HuH-7.5 (cell line): ENCODE measurements around the gene SPRY1.

Experiments
- DNase-seq: peaks from one replicate; pipeline ENCODE4 v3.0.0; 2011; ENCODE audit warnings: low spot score

The SPRY1 gene, protein sequence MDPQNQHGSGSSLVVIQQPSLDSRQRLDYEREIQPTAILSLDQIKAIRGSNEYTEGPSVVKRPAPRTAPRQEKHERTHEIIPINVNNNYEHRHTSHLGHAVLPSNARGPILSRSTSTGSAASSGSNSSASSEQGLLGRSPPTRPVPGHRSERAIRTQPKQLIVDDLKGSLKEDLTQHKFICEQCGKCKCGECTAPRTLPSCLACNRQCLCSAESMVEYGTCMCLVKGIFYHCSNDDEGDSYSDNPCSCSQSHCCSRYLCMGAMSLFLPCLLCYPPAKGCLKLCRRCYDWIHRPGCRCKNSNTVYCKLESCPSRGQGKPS

GRCh38 chr4:123396307-123397143, at the start of gene SPRY1:
Gene SPRY1, plus strand, starts transcription at chr4:123396795. Its CDS starts 4,797 bp downstream, at chr4:123401592.
- peak; percentile 26 for DNase-seq

- DNase-seq = no peak
Observed at GRCh38 chr4:123346951-123347350, 49.6 kb upstream of the SPRY1 start.

DNA sequence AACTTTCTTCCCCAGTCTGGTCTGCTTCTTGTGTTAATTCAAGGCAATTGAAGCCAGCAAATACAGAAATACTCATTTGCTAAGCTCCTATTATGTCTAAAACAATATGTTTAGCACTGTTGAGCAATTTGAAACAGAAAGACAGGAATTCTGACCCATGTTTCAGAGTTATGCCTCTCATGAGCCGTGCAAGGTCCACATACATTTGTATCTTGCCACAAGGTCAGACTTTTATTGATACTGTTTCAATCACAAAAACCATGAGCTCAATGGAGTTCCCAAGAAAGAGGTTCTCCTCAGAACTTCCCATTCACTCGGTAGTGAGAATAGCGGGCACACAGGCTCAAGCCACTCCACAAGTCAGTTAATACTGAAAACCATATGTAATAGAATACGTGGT, 47.6 kb upstream of the SPRY1 start:
- DNase-seq = no peak

GRCh38 chr4:123349421-123350190, 47.0 kb upstream of the SPRY1 start:
- DNase-seq = no peak

DNA sequence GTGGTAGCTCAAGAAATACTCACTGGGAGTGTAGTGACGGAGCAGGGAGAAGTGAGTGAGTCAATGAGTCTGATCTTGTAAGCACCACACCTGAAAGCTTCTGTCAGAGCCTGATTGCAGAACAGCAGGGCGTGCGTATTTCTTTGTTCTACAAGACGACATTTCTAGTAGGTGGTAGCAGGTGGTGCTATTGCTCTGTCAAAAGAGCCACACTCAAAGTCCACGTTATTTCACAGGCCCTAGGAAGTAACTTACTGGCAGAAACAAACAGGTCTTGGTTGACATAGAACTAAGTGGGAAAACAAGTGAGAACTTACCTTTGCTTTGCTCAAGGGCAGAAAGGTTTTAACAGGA, 46.4 kb upstream of the SPRY1 start:
- DNase-seq = peak; percentile 13

- no peak for DNase-seq
Observed at GRCh38 chr4:123350726-123351125, 45.9 kb upstream of the SPRY1 start.

GRCh38 chr4:123351713-123352112, 44.9 kb upstream of the SPRY1 start:
- DNase-seq = no peak

GRCh38 chr4:123352240-123352945, 44.2 kb upstream of the SPRY1 start:
- no peak for DNase-seq

GRCh38 chr4:123352966-123353365, 43.6 kb upstream of the SPRY1 start:
- no peak for DNase-seq

DNA sequence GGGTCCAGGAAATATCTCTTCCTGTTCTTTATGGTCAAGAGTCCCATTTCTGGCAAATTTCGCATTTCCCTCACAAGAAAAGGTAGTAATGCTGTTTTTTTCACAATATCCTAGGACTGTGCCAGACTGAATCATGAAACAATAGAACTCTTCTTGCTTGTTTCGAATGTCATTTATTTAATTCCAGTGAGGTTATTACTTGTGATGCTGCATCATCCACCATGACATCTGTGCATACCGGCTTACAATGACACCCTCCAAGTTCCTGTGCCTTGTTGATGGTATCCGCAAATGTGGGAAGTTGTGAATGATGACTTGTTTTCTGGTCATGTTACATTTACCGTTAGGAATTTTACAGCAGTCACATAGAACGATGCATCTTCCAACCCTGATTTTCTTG, 42.9 kb upstream of the SPRY1 start:
- no peak for DNase-seq

- DNase-seq = no peak
Observed at GRCh38 chr4:123354701-123355100, 41.9 kb upstream of the SPRY1 start.

- no peak for DNase-seq
Observed at GRCh38 chr4:123356921-123357320, 39.7 kb upstream of the SPRY1 start.

- no peak for DNase-seq
Observed at GRCh38 chr4:123359449-123360315, 36.9 kb upstream of the SPRY1 start.

GRCh38 chr4:123361195-123361861, 35.3 kb upstream of the SPRY1 start:
- no peak for DNase-seq

DNA sequence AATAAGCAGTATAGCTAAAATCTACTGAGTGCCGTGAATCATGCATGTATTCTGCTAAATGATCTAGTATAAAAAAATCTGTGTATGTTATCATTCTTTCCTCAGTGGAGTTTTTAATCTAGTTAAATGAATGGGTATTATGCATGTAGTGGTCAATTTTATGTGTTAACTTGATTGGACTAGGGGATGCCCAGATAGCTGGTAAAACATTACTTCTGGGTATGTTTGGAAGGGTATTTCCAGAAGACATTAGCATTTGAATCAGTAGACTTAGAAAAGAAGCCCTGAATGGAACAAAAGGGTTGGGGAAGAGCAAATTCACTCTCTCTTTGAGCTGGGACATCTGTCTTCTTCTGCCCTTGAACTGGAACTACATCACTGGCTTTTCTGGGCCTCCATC, 34.5 kb upstream of the SPRY1 start:
- no peak for DNase-seq

DNA sequence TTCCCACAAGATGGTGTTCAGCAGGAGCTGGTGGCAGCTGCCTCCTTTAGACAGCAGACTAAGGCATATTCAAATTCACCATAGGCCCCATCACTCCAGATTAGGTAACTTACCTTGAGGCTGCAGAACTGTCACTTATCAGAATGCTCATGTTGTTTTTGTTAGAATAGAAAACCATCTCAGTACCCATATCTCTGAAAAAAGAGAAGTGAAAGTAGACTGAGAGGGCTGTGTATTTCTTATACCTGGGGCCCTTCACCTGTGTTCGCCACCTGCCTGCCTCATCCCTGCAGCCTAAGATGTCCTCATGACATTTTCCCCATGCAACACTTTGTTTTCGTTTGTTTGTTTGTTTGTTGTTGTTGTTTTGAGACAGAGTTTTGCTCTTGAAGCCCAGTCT, 32.9 kb upstream of the SPRY1 start:
- DNase-seq = no peak

DNA sequence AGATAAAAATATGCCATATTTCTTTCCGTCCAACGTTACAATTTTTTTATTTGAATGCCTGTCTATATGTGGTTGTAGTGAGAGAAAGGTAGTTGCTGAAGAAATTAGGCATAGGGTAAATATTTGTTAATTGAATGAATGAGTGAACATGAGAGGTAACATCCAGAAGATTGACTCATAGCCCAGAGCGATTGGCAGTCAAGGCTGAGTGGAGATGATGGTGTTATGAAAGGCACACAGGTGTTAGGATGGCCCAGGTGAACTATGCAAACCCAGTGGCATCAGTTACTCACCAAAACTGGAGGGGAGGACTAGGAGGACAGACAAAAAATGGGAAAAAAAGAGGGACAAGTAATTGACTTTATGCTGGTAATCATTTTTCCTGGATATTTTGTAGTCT, 31.7 kb upstream of the SPRY1 start:
- DNase-seq = no peak

GRCh38 chr4:123365412-123365811, 31.2 kb upstream of the SPRY1 start:
- DNase-seq = no peak

DNA sequence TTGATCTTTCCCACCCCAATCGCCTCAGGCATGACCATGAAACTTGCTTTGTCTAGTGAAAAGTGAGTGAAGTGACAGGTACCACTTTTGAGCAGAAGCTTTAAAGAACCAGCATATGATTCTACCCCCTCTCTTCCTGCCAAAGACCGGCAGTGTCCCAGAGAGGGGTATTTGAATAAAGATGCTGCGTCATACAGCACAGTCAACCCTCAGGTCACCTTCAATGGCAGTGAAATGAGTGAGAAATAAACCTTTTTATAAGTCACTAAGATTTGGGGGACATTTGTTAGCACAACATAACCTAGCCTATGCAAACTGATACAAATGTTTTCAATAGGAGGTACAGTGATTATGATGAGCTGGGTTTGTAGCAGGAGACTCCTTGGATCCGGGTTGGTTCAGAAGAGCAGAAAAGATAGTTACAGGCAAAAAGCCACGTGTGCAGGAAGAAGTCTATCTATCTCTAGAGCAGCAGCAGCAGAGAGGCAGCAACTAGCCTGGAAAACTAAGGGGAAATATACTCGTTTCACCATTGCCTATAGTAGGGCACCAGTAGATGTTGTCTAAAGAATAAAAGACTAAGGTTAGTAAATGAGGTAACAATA, 30.3 kb upstream of the SPRY1 start:
- DNase-seq = no peak

- no peak for DNase-seq
Observed at GRCh38 chr4:123378794-123379193, 17.8 kb upstream of the SPRY1 start.
